ENCODE measurements around the gene RRAGD.

RRAGD gene

GRCh38 chr6:89433252-89434149 is 21.4 kb upstream of the RRAGD start:
- DNase-seq (ENCODE audit: low spot score in 2 of 2) (peak; percentile 37 to 43), ATAC-seq (ENCODE audit: low read depth) (peak; percentile 39)
- Mint-ChIP-seq H3K27ac (no peak overlapping the region), H3K9me3 (no peaks in the 10 kb centered on the region), H3K36me3 (no peaks in the 10 kb centered on the region), H3K4me3 (peak overlapping the region; percentile 82), H3K4me1 (peaks cover 10% of the 10 kb centered on the region), H3K27me3 (no peaks in the 10 kb centered on the region)

- H3K27ac Mint-ChIP-seq, result peak within 1 kb of the TSS; percentile 45
- DNase-seq (ENCODE audit: low spot score in 2 of 2), result peak; percentile 92 to 98
These were observed 20.8 kb upstream of the RRAGD start, which contains the start of gene ANKRD6 for GRCh38 chr6:89432875-89433251. TSS of gene ANKRD6 (plus strand) at chr6:89433152. CDS start at chr6:89566977, 133,825 bp downstream.

GRCh38 chr6:89430201-89430962 is 18.3 kb upstream of the RRAGD start:
- no peaks in the 10 kb centered on the region for H3K9me3 Mint-ChIP-seq
- DNase-seq (ENCODE audit: low spot score in 2 of 2), result no peak
- no peaks in the 10 kb centered on the region for H3K36me3 Mint-ChIP-seq
- peaks cover 8% of the 10 kb centered on the region for H3K4me1 Mint-ChIP-seq
- ATAC-seq (ENCODE audit: low read depth), result no peak
- H3K4me3 Mint-ChIP-seq, result no peak overlapping the region
- H3K27me3 Mint-ChIP-seq, result no peaks in the 10 kb centered on the region
- H3K27ac Mint-ChIP-seq, result no peak overlapping the region

More at GRCh38 chr6:89432875-89433251, 20.8 kb upstream of the RRAGD start, which contains the start of gene ANKRD6:
- Mint-ChIP-seq H3K4me3 (peak within 1 kb of the TSS; percentile 82), H3K27me3 (no peaks in the 10 kb centered on the region), H3K9me3 (no peaks in the 10 kb centered on the region), H3K36me3 (no peaks in the 10 kb centered on the region), H3K4me1 (peaks cover 10% of the 10 kb centered on the region)
- peak; percentile 92 for ATAC-seq (ENCODE audit: low read depth)

- Mint-ChIP-seq H3K27ac (no peak overlapping the region), H3K4me3 (no peak overlapping the region), H3K9me3 (no peaks in the 10 kb centered on the region), H3K27me3 (peaks cover 6% of the 10 kb centered on the region), H3K4me1 (peaks cover 7% of the 10 kb centered on the region), H3K36me3 (no peaks in the 10 kb centered on the region)
- ATAC-seq (ENCODE audit: low read depth) (no peak), DNase-seq (ENCODE audit: low spot score in 2 of 2) (no peak)
These were observed 4.7 kb upstream of the RRAGD start for GRCh38 chr6:89416796-89417195.

- H3K27me3 Mint-ChIP-seq, result peaks cover 6% of the 10 kb centered on the region
- peaks cover 16% of the 10 kb centered on the region for H3K4me1 Mint-ChIP-seq
- ATAC-seq (ENCODE audit: low read depth), result no peak
- H3K36me3 Mint-ChIP-seq, result no peaks in the 10 kb centered on the region
- H3K4me3 Mint-ChIP-seq, result no peak overlapping the region
- no peak overlapping the region for H3K27ac Mint-ChIP-seq
- no peaks in the 10 kb centered on the region for H3K9me3 Mint-ChIP-seq
- DNase-seq (ENCODE audit: low spot score in 2 of 2), result no peak
These were observed 3.1 kb upstream of the RRAGD start for GRCh38 chr6:89415185-89415584.

GRCh38 chr6:89414215-89414614 is 2.1 kb upstream of the RRAGD start:
- Mint-ChIP-seq H3K36me3 (no peaks in the 10 kb centered on the region), H3K4me1 (peaks cover 16% of the 10 kb centered on the region), H3K27ac (no peak overlapping the region), H3K9me3 (no peaks in the 10 kb centered on the region), H3K27me3 (peaks cover 4% of the 10 kb centered on the region), H3K4me3 (no peak overlapping the region)
- no peak for ATAC-seq (ENCODE audit: low read depth)
- DNase-seq (ENCODE audit: low spot score in 2 of 2), result no peak

- ATAC-seq (ENCODE audit: low read depth) (no peak), DNase-seq (ENCODE audit: low spot score in 2 of 2) (no peak)
- Mint-ChIP-seq H3K27ac (peak overlapping the region; percentile 90), H3K4me3 (peak overlapping the region; percentile 99), H3K9me3 (no peaks in the 10 kb centered on the region), H3K27me3 (peaks cover 4% of the 10 kb centered on the region), H3K4me1 (peaks cover 16% of the 10 kb centered on the region), H3K36me3 (no peaks in the 10 kb centered on the region)
These were observed 930 bp upstream of the RRAGD start for GRCh38 chr6:89413006-89413400.

- no peaks in the 10 kb centered on the region for H3K9me3 Mint-ChIP-seq
- H3K4me3 Mint-ChIP-seq, result peak overlapping the region; percentile 88
- H3K36me3 Mint-ChIP-seq, result no peaks in the 10 kb centered on the region
- peak; percentile 49 for ATAC-seq (ENCODE audit: low read depth)
- peaks cover 4% of the 10 kb centered on the region for H3K27me3 Mint-ChIP-seq
- H3K27ac Mint-ChIP-seq, result no peak overlapping the region
- DNase-seq (ENCODE audit: low spot score in 2 of 2), result peak in 1 of 2 donors; percentile 47
- peaks cover 16% of the 10 kb centered on the region for H3K4me1 Mint-ChIP-seq
These were observed 665 bp downstream of the RRAGD start for GRCh38 chr6:89411145-89412070.

- Mint-ChIP-seq H3K4me1 (peaks cover 18% of the 10 kb centered on the region), H3K27ac (no peak overlapping the region), H3K27me3 (peaks cover 4% of the 10 kb centered on the region), H3K4me3 (peak overlapping the region; percentile 82), H3K9me3 (no peaks in the 10 kb centered on the region), H3K36me3 (no peaks in the 10 kb centered on the region)
- no peak for DNase-seq (ENCODE audit: low spot score in 2 of 2)
- ATAC-seq (ENCODE audit: low read depth), result no peak
These were observed 1.3 kb downstream of the RRAGD start for GRCh38 chr6:89410788-89411144.

GRCh38 chr6:89410231-89410761 is 1.8 kb downstream of the RRAGD start:
- no peak overlapping the region for H3K27ac Mint-ChIP-seq
- peaks cover 5% of the 10 kb centered on the region for H3K27me3 Mint-ChIP-seq
- no peak for ATAC-seq (ENCODE audit: low read depth)

GRCh38 chr6:89409461-89410035 is 2.5 kb downstream of the RRAGD start:
- Mint-ChIP-seq H3K27ac (no peak overlapping the region), H3K9me3 (no peaks in the 10 kb centered on the region), H3K4me3 (no peak overlapping the region), H3K36me3 (no peaks in the 10 kb centered on the region), H3K4me1 (peaks cover 18% of the 10 kb centered on the region), H3K27me3 (peaks cover 4% of the 10 kb centered on the region)
- ATAC-seq (ENCODE audit: low read depth) (no peak), DNase-seq (ENCODE audit: low spot score in 2 of 2) (no peak)

More at GRCh38 chr6:89410231-89410761, 1.8 kb downstream of the RRAGD start:
- H3K9me3 Mint-ChIP-seq, result no peaks in the 10 kb centered on the region
- DNase-seq (ENCODE audit: low spot score in 2 of 2), result no peak
- H3K4me1 Mint-ChIP-seq, result peaks cover 18% of the 10 kb centered on the region
- H3K36me3 Mint-ChIP-seq, result no peaks in the 10 kb centered on the region
- peak overlapping the region; percentile 82 for H3K4me3 Mint-ChIP-seq

GRCh38 chr6:89406141-89406540 is 5.9 kb downstream of the RRAGD start:
- no peak overlapping the region for H3K27ac Mint-ChIP-seq
- DNase-seq (ENCODE audit: low spot score in 2 of 2) (no peak), ATAC-seq (ENCODE audit: low read depth) (no peak)
- peaks cover 8% of the 10 kb centered on the region for H3K4me1 Mint-ChIP-seq
- H3K27me3 Mint-ChIP-seq, result peaks cover 2% of the 10 kb centered on the region
- no peaks in the 10 kb centered on the region for H3K36me3 Mint-ChIP-seq
- H3K4me3 Mint-ChIP-seq, result no peak overlapping the region
- no peaks in the 10 kb centered on the region for H3K9me3 Mint-ChIP-seq

- Mint-ChIP-seq H3K4me3 (no peak overlapping the region), H3K27me3 (peaks cover 2% of the 10 kb centered on the region), H3K4me1 (peaks cover 3% of the 10 kb centered on the region), H3K36me3 (no peaks in the 10 kb centered on the region), H3K27ac (no peak overlapping the region), H3K9me3 (no peaks in the 10 kb centered on the region)
- DNase-seq (ENCODE audit: low spot score in 2 of 2), result no peak
- no peak for ATAC-seq (ENCODE audit: low read depth)
These were observed 7.6 kb downstream of the RRAGD start for GRCh38 chr6:89404512-89404911.
